Stomach smooth muscle (tissue), 2 donors: Measurements from ENCODE around the gene EIF5.

Experiments
- H3K27ac ChIP-seq: one replicate; pipeline ENCODE4 v1.7.0; 2013; ENCODE audit warnings: mild to moderate bottlenecking, low read length, inconsistent platforms
- H3K27me3 ChIP-seq, 2 donors: one replicate each; pipeline ENCODE4 v1.7.0; 2013; ENCODE audit warnings: low read length in 2 of 2; ENCODE audit not compliant: insufficient read depth in 2 of 2, control insufficient read depth in 1 of 2
- H3K36me3 ChIP-seq, 2 donors: one replicate each; pipeline ENCODE4 v1.7.0; 2013; ENCODE audit warnings: low read length in 2 of 2; ENCODE audit not compliant: control insufficient read depth in 2 of 2, insufficient read depth in 2 of 2
- H3K4me1 ChIP-seq: one replicate; pipeline ENCODE4 v1.7.0; 2013; ENCODE audit warnings: low read length; ENCODE audit not compliant: control insufficient read depth, insufficient read depth
- H3K4me3 ChIP-seq, 2 donors: one replicate each; pipeline ENCODE4 v1.7.0; 2013; ENCODE audit warnings: low read length in 2 of 2
- H3K9ac ChIP-seq, 2 donors: one replicate each; pipeline ENCODE4 v1.7.0; 2013; ENCODE audit warnings: low read length in 2 of 2, mild to moderate bottlenecking in 1 of 2
- H3K9me3 ChIP-seq, 2 donors: one replicate each; pipeline ENCODE4 v1.7.0; 2013; ENCODE audit warnings: low read length in 2 of 2; ENCODE audit not compliant: control insufficient read depth in 2 of 2
- donor health status: healthy.
- donor health status: Pancreatic carcinoma.

The EIF5 gene

DNA sequence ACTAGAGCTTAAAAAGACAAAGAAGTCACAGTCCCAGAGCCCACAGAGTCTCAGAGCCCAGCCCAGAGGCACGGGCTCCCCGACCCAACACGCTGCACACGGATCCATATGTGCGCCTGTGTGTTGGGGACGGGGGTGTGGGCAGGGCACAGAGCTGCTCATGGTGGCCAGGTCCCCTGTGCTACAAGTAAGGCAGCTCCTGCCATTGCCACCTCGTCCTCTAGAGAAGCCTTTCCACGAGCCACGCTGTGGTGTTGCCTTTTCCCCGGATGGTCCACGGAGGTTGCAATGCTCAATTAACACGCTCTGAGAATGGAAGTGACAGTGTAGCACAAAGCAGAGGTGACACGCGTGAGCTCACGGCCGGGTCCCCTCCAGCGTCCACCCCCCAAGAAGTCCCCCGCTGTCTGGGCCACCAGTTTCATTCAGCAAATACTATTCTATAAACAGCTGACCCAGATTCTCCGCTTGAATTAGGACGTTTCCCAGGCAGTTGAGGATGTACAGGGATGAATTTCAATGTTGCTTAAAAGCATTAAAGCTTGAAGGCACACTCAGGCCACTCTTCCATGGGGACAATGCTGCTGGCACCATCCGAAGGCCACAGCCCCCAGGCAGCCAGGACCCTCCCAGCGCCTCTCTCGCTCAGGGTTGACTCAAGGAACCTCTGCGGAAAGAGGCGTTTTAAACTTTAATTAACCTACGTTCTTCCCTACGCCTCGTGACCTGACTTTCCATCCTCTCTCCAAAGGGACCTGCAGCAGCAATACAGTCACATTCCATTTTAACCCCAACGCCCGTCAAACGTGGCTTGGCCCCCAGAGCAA lies 22.7 kb upstream of the EIF5 start:
- Histone ChIP-seq H3K27me3 (peaks cover 0 to 3% of the 10 kb centered on the region in 2 donors), H3K4me1 (no peaks in the 10 kb centered on the region), H3K4me3 (no peak overlapping the region), H3K9ac (no peak overlapping the region), H3K9me3 (peaks cover 0 to 3% of the 10 kb centered on the region in 2 donors), H3K36me3 (no peaks in the 10 kb centered on the region), H3K27ac (no peak overlapping the region)

DNA sequence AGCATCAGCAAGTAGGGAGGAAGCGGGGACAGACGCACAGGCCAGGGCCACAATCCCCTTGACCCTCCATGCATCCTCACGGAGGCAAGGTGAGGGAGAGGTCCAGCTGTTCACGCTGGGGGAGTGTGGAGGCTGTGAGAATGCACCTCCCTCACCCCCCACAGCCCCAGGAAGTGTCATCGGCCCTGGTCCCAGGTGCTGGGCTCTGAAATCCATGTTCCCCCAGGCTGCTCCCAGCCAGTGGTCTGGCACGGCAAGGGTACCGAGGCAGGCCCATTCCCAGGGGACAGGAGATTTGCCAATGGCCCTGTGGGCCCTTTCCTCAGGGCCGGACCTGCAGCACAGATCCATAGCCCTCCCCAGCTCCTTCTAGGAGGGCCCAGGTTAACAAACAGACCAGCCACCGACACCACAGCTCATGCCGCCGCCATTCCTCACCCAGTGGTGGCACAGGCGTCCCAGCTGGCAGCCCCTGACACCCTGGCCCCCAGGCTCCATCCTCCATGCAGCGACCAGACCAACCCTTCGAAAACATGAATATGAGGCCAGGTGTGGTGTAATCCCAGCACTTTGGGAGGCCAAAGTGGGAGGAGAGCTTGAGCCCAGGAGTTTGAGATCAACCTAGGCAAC lies 21.9 kb upstream of the EIF5 start:
- H3K36me3 ChIP-seq = no peaks in the 10 kb centered on the region
- H3K27ac ChIP-seq = no peak overlapping the region
- H3K27me3 ChIP-seq = peaks cover 2 to 3% of the 10 kb centered on the region in 2 donors
- peaks cover 0 to 2% of the 10 kb centered on the region in 2 donors for H3K9me3 ChIP-seq
- no peak overlapping the region for H3K9ac ChIP-seq
- H3K4me1 ChIP-seq = no peaks in the 10 kb centered on the region
- no peak overlapping the region for H3K4me3 ChIP-seq

DNA sequence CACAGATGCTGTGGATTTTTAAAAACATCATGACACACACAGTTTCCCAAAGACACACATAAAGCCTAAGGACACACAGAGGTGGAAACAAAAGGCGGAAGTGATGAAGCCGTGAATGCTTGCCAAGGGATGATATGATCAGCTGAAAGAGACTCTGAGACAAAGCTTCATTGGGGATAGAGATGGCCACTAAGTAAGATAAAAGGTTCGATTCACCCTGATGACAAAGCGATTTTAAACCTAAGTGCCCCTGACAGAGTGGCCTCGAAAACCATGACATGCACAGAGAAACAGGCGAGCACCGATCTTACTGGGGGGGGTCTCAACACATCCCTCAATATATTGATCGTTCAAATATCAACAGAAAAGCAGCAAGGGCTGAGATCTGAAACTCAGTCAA lies 20.3 kb upstream of the EIF5 start:
- no peak overlapping the region for H3K27ac ChIP-seq
- no peaks in the 10 kb centered on the region for H3K4me1 ChIP-seq
- H3K36me3 ChIP-seq = no peaks in the 10 kb centered on the region
- H3K9ac ChIP-seq = no peak overlapping the region
- peaks cover 2 to 3% of the 10 kb centered on the region in 2 donors for H3K27me3 ChIP-seq
- H3K9me3 ChIP-seq = no peaks in the 10 kb centered on the region
- H3K4me3 ChIP-seq = no peak overlapping the region

DNA sequence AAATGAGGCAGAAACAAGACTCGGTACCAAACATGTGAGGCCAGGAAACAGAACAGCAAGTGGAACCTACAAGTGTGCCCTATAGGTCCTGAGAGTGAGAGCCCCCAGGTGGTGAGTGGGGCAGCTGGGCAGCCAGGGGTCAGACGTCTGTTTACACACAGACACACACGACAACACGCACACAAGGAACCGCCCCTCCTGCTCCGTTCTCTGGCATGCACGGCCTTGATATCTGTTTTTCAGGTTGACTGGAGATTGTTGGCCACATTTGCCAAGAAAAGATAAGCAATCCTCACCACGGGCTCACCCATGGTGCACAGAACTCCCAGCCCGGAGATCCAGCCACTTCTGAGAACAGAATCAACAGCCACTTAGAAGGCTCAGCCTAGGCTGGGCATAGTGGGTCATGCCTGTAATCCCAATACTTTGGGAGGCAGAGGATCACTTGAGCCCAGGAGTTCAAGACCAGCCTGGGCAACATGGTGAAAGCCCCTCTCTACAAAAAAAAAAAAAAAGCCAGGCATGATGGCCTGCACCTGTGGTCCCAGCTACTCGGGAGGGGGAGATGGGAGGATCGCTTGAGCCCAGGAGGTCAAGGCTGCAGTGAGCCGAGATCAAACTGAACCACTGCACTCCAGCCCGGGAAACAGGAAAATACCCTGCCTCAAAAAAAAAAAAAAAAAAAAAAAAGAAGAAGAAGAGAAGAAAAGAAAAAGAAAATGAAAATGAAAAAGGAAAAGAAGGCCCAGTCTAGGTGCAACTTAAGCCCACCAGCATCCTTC lies 19.4 kb upstream of the EIF5 start:
- no peaks in the 10 kb centered on the region for H3K4me1 ChIP-seq
- H3K4me3 ChIP-seq = no peak overlapping the region
- H3K36me3 ChIP-seq = no peaks in the 10 kb centered on the region
- no peaks in the 10 kb centered on the region for H3K9me3 ChIP-seq
- H3K27me3 ChIP-seq = peaks cover 4 to 5% of the 10 kb centered on the region in 2 donors
- no peak overlapping the region for H3K27ac ChIP-seq
- H3K9ac ChIP-seq = no peak overlapping the region

DNA sequence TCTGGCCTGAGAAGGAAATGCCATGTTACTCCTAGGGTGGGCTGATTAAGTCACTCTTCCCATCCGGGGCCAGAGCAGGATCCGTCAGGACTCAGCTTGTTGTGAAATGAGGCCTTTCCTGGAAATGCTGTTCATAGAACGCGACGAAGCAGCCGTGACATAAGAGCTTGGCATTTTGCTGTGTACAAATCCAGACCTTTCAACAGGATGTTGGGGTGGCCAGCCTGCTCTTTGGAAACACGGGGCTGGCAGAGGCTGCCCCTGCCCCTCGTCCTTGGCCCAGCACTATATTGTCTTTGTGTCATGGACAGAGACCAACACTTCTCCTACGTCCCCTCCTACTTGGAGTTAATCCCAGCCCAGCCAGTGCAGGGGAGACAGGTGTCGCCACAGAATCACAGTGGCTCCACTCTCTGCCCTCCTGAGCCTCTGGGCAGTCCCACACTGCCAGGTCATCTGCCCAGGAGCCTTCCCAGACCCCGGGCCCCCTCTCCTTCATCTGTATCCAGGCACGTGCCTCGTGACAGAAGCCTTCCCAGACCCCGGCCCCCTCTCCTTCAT lies 18.6 kb upstream of the EIF5 start:
- Histone ChIP-seq H3K36me3 (no peaks in the 10 kb centered on the region), H3K27me3 (peaks cover 4 to 5% of the 10 kb centered on the region in 2 donors), H3K9ac (no peak overlapping the region), H3K9me3 (no peaks in the 10 kb centered on the region), H3K4me1 (no peaks in the 10 kb centered on the region), H3K27ac (no peak overlapping the region), H3K4me3 (no peak overlapping the region)

DNA sequence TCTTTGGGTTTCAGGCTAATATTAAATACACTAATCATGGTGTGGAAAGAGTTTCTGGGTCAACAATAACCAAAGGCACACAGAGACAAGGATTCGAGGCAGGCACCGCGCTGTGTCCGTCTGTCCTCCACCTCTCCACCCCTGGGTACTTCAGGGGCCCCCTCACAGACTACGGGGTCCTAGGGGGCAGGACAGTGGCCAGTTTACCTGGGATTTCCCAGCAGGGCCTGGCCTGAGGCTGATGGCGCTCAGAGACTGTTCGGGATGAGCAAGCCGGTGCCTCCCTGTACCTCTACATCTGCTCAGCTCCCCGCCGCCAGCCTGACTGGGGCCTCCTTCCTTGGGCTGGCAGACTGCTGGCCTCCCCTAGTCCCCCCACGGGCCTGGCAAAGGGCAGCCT lies 18.1 kb upstream of the EIF5 start:
- no peak overlapping the region for H3K4me3 ChIP-seq
- no peak overlapping the region for H3K27ac ChIP-seq
- no peak overlapping the region for H3K9ac ChIP-seq

DNA sequence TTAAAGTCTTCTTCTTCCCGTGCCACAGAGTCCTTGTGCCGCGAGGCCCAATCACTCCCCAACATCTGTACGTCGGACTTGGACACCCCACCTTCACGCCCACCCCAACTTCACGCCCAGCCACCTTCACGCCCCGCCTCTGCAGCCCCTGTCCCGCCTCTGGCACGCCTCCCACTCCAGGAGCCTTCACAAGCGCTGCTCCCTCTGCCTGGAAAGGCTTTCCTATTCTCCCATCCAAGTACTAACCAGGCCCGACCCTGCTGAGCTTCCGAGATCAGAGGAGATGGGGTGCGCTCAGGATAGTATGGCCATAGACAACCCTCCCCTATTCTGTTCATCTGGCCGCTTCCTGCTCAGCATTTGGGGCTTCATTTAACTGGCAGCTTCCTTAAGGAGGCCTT lies 17.3 kb upstream of the EIF5 start:
- H3K36me3 ChIP-seq = no peaks in the 10 kb centered on the region
- no peak overlapping the region for H3K27ac ChIP-seq
- no peak overlapping the region for H3K4me3 ChIP-seq
- H3K9ac ChIP-seq = no peak overlapping the region
- H3K27me3 ChIP-seq = peaks cover 2 to 4% of the 10 kb centered on the region in 2 donors
- H3K9me3 ChIP-seq = no peaks in the 10 kb centered on the region
- no peaks in the 10 kb centered on the region for H3K4me1 ChIP-seq

More for the DNA sequence above, 18.1 kb upstream of the EIF5 start:
- no peaks in the 10 kb centered on the region for H3K4me1 ChIP-seq
- no peaks in the 10 kb centered on the region for H3K36me3 ChIP-seq
- peaks cover 3 to 4% of the 10 kb centered on the region in 2 donors for H3K27me3 ChIP-seq
- H3K9me3 ChIP-seq = no peaks in the 10 kb centered on the region

DNA sequence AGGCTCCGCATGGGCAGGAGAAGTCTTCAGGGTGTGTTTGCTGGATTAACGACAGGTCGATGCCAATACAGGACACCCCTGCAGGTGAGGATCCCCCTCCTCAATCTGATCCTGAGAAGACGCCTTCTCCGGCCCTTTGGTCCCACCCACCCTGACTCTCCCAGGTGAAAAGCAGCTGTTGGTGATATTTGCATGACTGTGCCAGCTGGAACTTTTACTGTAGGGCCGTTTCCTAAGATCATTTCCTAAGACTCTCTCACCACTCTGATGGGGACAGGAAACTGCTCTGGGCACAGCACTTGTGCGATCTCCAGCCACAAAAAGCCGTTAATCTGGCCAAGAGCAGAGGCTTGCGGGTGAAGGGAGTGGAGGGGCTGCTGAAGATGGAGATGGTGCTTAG lies 16.8 kb upstream of the EIF5 start:
- no peak overlapping the region for H3K9ac ChIP-seq
- no peaks in the 10 kb centered on the region for H3K36me3 ChIP-seq
- no peaks in the 10 kb centered on the region for H3K4me1 ChIP-seq
- no peak overlapping the region for H3K4me3 ChIP-seq
- peaks cover 2 to 4% of the 10 kb centered on the region in 2 donors for H3K27me3 ChIP-seq
- no peak overlapping the region for H3K27ac ChIP-seq
- H3K9me3 ChIP-seq = no peaks in the 10 kb centered on the region

DNA sequence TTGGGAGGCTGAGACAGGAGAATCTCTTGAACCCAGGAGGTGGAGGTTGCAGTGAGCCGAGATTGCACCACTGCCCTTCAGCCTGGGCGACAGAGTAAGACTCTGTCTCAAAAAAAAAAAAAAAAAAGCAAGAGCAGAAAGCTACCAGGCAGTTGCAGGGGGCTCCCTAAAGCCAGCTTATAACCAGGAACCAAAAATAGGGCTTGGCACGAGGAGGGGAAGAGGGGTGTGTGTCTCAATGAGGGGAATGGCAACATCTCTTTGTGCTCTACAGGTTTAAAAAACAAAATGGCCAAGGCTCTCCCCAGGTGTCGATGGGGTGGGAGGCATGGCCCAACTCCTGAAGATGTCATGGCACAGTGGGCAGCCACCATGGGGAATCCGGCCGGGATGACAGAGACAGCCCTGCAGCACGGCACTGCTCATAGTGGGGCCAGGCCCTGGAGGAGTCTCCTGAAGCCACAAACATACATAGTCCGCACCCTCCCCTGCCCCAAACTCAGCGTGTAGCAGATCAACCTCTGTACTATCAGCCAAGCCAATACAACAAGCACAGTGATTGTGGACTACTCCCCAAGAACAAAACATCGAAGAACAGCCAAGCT lies 16.0 kb upstream of the EIF5 start:
- no peaks in the 10 kb centered on the region for H3K4me1 ChIP-seq
- no peak overlapping the region for H3K27ac ChIP-seq
- no peaks in the 10 kb centered on the region for H3K36me3 ChIP-seq
- no peak overlapping the region for H3K9ac ChIP-seq
- H3K9me3 ChIP-seq = no peaks in the 10 kb centered on the region
- H3K4me3 ChIP-seq = no peak overlapping the region
- H3K27me3 ChIP-seq = peaks cover 2 to 4% of the 10 kb centered on the region in 2 donors

DNA sequence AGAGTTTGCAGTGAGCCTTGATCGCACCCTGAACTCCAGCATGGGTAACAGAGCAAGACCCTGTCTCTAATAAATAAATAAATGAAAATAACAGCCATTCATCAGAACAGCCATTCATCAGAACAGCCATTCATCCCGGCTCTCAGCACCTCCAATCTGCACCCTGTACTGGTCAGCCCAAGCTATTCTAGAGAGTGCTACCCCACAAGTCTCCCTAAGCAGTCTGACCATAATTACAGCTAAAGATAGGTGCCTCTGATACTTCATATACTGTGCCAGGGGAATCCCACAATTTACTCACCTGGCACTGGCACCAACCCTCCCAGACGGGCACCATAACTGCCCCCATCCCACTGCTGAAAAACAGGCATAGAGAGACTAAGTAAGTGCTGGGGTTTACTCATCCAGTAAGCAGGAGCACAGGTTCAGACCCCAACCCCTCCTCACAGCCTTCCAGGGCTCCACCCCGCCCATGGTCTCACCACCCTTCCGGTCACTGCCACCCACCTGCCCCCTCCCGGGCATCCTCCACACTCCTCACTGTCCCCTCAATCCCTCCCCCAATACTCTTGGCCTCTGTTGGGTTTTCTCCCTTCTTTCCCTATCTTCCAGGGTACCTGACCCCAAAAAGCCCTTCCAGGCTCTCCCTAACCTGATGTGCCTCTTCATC lies 15.2 kb upstream of the EIF5 start:
- H3K27me3 ChIP-seq = peaks cover 2 to 4% of the 10 kb centered on the region in 2 donors
- no peaks in the 10 kb centered on the region for H3K9me3 ChIP-seq
- no peak overlapping the region for H3K4me3 ChIP-seq
- H3K4me1 ChIP-seq = no peaks in the 10 kb centered on the region
- no peak overlapping the region for H3K9ac ChIP-seq
- no peak overlapping the region for H3K27ac ChIP-seq
- no peaks in the 10 kb centered on the region for H3K36me3 ChIP-seq
